ENCODE measurements around the gene MAD1L1.

The MAD1L1 gene

GRCh38 chr7:2219606-2220005, 13.1 kb downstream of the MAD1L1 start (continued):
- no peak for TF ChIP-seq ZBTB21 (tag by site-specific recombination; IDR thresholded peaks at IDR 0.05)
- no peak for TF ChIP-seq GLIS2 (tag by site-specific recombination; IDR thresholded peaks at IDR 0.05)
- TF ChIP-seq ZNF354C (tag by site-specific recombination; IDR thresholded peaks at IDR 0.05; ENCODE audit: borderline replicate concordance, low read depth): no peak
- no peak for TF ChIP-seq ZNF514 (tag by site-specific recombination; IDR thresholded peaks at IDR 0.05)
- TF ChIP-seq ZNF777 (tag by site-specific recombination; IDR thresholded peaks at IDR 0.05; ENCODE audit: borderline replicate concordance): no peak
- TF ChIP-seq ZNF37A (tag by site-specific recombination; IDR thresholded peaks at IDR 0.05): no peak
- TF ChIP-seq ZNF544 (tag by site-specific recombination; IDR thresholded peaks at IDR 0.05): no peak
- TF ChIP-seq ZNF132 (tag by site-specific recombination; IDR thresholded peaks at IDR 0.05; ENCODE audit: borderline replicate concordance): no peak

GRCh38 chr7:2219136-2219535, 13.6 kb downstream of the MAD1L1 start:
- Histone ChIP-seq H3K27ac (ENCODE audit: extremely low read depth, low read depth, low read length) (no peak overlapping the region), H3K9me3 (ENCODE audit: control insufficient read depth, insufficient read depth, low read depth, low read length) (no peaks in the 10 kb centered on the region), H3K4me3 (ENCODE audit: low read depth, low read length) (no peak overlapping the region), H3K4me1 (ENCODE audit: control insufficient read depth, insufficient read depth, low read length) (no peaks in the 10 kb centered on the region), H3K36me3 (ENCODE audit: control insufficient read depth in 2 of 2, insufficient read depth in 1 of 2, low read length in 2 of 2) (peaks cover 4 to 81% of the 10 kb centered on the region in 2 experiments; a peak in 2 of 3 replicates)
- POLR2A ChIA-PET: no interaction called here
- CTCF ChIA-PET: no interaction called here
- TF ChIP-seq PRDM2 (tag by site-specific recombination; IDR thresholded peaks at IDR 0.05; ENCODE audit: borderline replicate concordance) (no peak), ZNF621 (tag by site-specific recombination; IDR thresholded peaks at IDR 0.05) (no peak), ZNF155 (tag by site-specific recombination; IDR thresholded peaks at IDR 0.05) (no peak), REST (tag by site-specific recombination; IDR thresholded peaks at IDR 0.05) (no peak), ZBTB1 (tag by site-specific recombination; IDR thresholded peaks at IDR 0.05) (no peak), ZNF280C (tag by site-specific recombination; IDR thresholded peaks at IDR 0.05) (no peak), KLF17 (tag by site-specific recombination; IDR thresholded peaks at IDR 0.05) (no peak), ZNF544 (tag by site-specific recombination; IDR thresholded peaks at IDR 0.05) (no peak), ZNF791 (tag by site-specific recombination; IDR thresholded peaks at IDR 0.05) (no peak), TRIM28 (IDR thresholded peaks at IDR 0.05; ENCODE audit: borderline replicate concordance, low read length) (no peak), ZNF138 (tag by site-specific recombination; IDR thresholded peaks at IDR 0.05; ENCODE audit: borderline replicate concordance) (no peak), YY2 (tag by site-specific recombination; IDR thresholded peaks at IDR 0.05) (no peak), SALL2 (tag by site-specific recombination; IDR thresholded peaks at IDR 0.05; ENCODE audit: borderline replicate concordance) (no peak), ZNF311 (tag by site-specific recombination; IDR thresholded peaks at IDR 0.05; ENCODE audit: borderline replicate concordance) (no peak), ZNF473 (tag by site-specific recombination; IDR thresholded peaks at IDR 0.05) (no peak), ZNF26 (tag by site-specific recombination; IDR thresholded peaks at IDR 0.05) (no peak)

Measured in HEK293 (cell line).